ENCODE measurements around the gene TOB1. TPM values are rescaled to one million over a fixed set of nuclear protein-coding genes. Genes with fewer than 3 reads are reported as not detected.

The TOB1 gene
- total RNA-seq, 1 experiment from 2014 or later = 31.6 TPM

GRCh38 chr17:50828508-50829170 is 37.5 kb downstream of the TOB1 start:
- H3K4me1 ChIP-seq (ENCODE audit: insufficient read depth, low read length) = peaks cover 8% of the 10 kb centered on the region; the same call in 1 of the 2 replicates
- no peak overlapping the region for H4K91ac ChIP-seq (ENCODE audit: insufficient read length, low read depth, low read length)
- no peak overlapping the region for H3K23ac ChIP-seq (ENCODE audit: insufficient read length, low read depth, low read length)
- no peaks in the 10 kb centered on the region for H4K20me1 ChIP-seq (ENCODE audit: control insufficient read depth, insufficient read depth, insufficient read length)
- TF ChIP-seq, protein P1, sequence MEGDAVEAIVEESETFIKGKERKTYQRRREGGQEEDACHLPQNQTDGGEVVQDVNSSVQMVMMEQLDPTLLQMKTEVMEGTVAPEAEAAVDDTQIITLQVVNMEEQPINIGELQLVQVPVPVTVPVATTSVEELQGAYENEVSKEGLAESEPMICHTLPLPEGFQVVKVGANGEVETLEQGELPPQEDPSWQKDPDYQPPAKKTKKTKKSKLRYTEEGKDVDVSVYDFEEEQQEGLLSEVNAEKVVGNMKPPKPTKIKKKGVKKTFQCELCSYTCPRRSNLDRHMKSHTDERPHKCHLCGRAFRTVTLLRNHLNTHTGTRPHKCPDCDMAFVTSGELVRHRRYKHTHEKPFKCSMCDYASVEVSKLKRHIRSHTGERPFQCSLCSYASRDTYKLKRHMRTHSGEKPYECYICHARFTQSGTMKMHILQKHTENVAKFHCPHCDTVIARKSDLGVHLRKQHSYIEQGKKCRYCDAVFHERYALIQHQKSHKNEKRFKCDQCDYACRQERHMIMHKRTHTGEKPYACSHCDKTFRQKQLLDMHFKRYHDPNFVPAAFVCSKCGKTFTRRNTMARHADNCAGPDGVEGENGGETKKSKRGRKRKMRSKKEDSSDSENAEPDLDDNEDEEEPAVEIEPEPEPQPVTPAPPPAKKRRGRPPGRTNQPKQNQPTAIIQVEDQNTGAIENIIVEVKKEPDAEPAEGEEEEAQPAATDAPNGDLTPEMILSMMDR (conservative IDR thresholded peaks at IDR 0.05) = no peak
- no peak overlapping the region for H2BK120ac ChIP-seq (ENCODE audit: low read depth, low read length, poor library complexity, severe bottlenecking)
- H3K9me3 ChIP-seq (ENCODE audit: control insufficient read depth, low read depth, low read length) = no peaks in the 10 kb centered on the region
- Mint-ChIP-seq H3K4me1 (peaks cover 34 to 50% of the 10 kb centered on the region in 2 experiments), H3K9me3 (no peaks in the 10 kb centered on the region), H3K27me3 (ENCODE audit: low read depth) (peaks cover 3% of the 10 kb centered on the region), H3K4me3 (no peak overlapping the region), H3K36me3 (ENCODE audit: insufficient read depth in 1 of 3, low read depth in 3 of 3) (no peaks in the 10 kb centered on the region; a peak in 1 of 7 replicates), H3K27ac (peak overlapping the region; percentile 25 to 76 (median 68); a peak in 5 of 7 replicates)
- DNase-seq = no peak
- H4K5ac ChIP-seq (ENCODE audit: insufficient read length, low read depth, low read length) = no peak overlapping the region
- no peaks in the 10 kb centered on the region for H3K79me1 ChIP-seq (ENCODE audit: insufficient read depth, low read depth, low read length, poor library complexity, severe bottlenecking)
- no peaks in the 10 kb centered on the region for H3K79me2 ChIP-seq (ENCODE audit: insufficient read depth, low read length)
- H3K4ac ChIP-seq (ENCODE audit: low read depth, low read length) = no peak overlapping the region
- no peak overlapping the region for H3K14ac ChIP-seq (ENCODE audit: insufficient read depth, low read length)
- no peak overlapping the region for H3K27ac ChIP-seq (ENCODE audit: insufficient read length, low read depth, low read length)
- H3K56ac ChIP-seq (ENCODE audit: insufficient read length, low read depth, low read length) = no peak overlapping the region
- no peak overlapping the region for H2BK15ac ChIP-seq (ENCODE audit: low read depth, low read length)
- no peak overlapping the region for H2BK20ac ChIP-seq (ENCODE audit: low read depth, low read length, poor library complexity, severe bottlenecking)
- no peaks in the 10 kb centered on the region for H3K27me3 ChIP-seq (ENCODE audit: insufficient read depth, low read length)
- H4K8ac ChIP-seq (replicated peaks; ENCODE audit: insufficient read length, low read depth, low read length) = no peak overlapping the region
- no peak overlapping the region for H3K9ac ChIP-seq (ENCODE audit: extremely low read depth, insufficient read length, low read length)
- no peak overlapping the region for H3K4me2 ChIP-seq (ENCODE audit: insufficient read depth, insufficient read length, low read length)
- H3K18ac ChIP-seq (ENCODE audit: insufficient read length, low read depth, low read length) = no peak overlapping the region
- H2BK5ac ChIP-seq (ENCODE audit: insufficient read length, low read length) = no peak overlapping the region
- no peak overlapping the region for H2BK12ac ChIP-seq (ENCODE audit: insufficient read length, low read depth, low read length)
- H3K23me2 ChIP-seq (ENCODE audit: insufficient read length, low read depth, low read length, poor library complexity, severe bottlenecking) = peaks cover 3% of the 10 kb centered on the region
- H3T11ph ChIP-seq (ENCODE audit: low read length) = no peak overlapping the region
- H2AK5ac ChIP-seq (ENCODE audit: insufficient read length, low read length) = no peak overlapping the region
- no peak overlapping the region for H2AFZ ChIP-seq (ENCODE audit: low read length)
- no CpG with 5 or more reads among the region's 6 CpGs for WGBS (ENCODE audit: extremely low coverage, insufficient read length, low lambda C conversion rate)

Data from H9 (cell line).